Parathyroid adenoma (tissue), 2 donors: ENCODE data around the gene PLCB1.
"Not testable (repeated sequence)": the region's sequence is repeated elsewhere in the genome, so short reads cannot be mapped to it uniquely, and the experiment has no call there.

Experiments used
- H2AFZ ChIP-seq: fragments of 300-600 bp; sonication (generic); one replicate; pipeline ENCODE4 v1.7.0; 2017; ENCODE audit warnings: antibody characterized with exemption, mild to moderate bottlenecking
- H3K27ac ChIP-seq: fragments of 300-600 bp; sonication (generic); one replicate; pipeline ENCODE4 v1.7.0; 2017
- H3K27me3 ChIP-seq: fragments of 300-600 bp; sonication (generic); one replicate; pipeline ENCODE4 v1.7.0; 2017; ENCODE audit warnings: low read length; ENCODE audit not compliant: control insufficient read depth, insufficient read depth
- H3K36me3 ChIP-seq: fragments of 300-600 bp; sonication (generic); one replicate; pipeline ENCODE4 v1.7.0; 2017; ENCODE audit warnings: low read length; ENCODE audit not compliant: control insufficient read depth, insufficient read depth
- H3K4me1 ChIP-seq: fragments of 300-600 bp; sonication (generic); one replicate; pipeline ENCODE4 v1.7.0; 2017; ENCODE audit warnings: control low read depth
- H3K4me2 ChIP-seq: fragments of 300-600 bp; sonication (generic); one replicate; pipeline ENCODE4 v1.7.0; 2017; ENCODE audit warnings: low read length
- H3K4me3 ChIP-seq: fragments of 300-600 bp; sonication (generic); one replicate; pipeline ENCODE4 v1.7.0; 2017; ENCODE audit warnings: low read depth, low read length
- H3K79me2 ChIP-seq: fragments of 300-600 bp; sonication (generic); one replicate; pipeline ENCODE4 v1.7.0; 2017; ENCODE audit warnings: control low read depth
- H3K9ac ChIP-seq: fragments of 300-600 bp; sonication (generic); one replicate; pipeline ENCODE4 v1.7.0; 2017; ENCODE audit warnings: mild to moderate bottlenecking
- H3K9me3 ChIP-seq: fragments of 300-600 bp; sonication (generic); one replicate; pipeline ENCODE4 v1.7.0; 2017; ENCODE audit warnings: low read length; ENCODE audit not compliant: control insufficient read depth
- TF ChIP-seq, protein P1 (sequence below): fragments of 300-600 bp; sonication (generic); IDR thresholded peaks from one replicate; pipeline ENCODE4 v1.7.0; 2017; ENCODE audit warnings: antibody characterized with exemption, mild to moderate bottlenecking
- donor health status: primary hyperparathyroidism.

Gene PLCB1

GRCh38 chr20:8640461-8640860 is 508.4 kb downstream of the PLCB1 start:
- no peak overlapping the region for H3K27ac ChIP-seq
- H3K27me3 ChIP-seq: no peaks in the 10 kb centered on the region
- no peak overlapping the region for H2AFZ ChIP-seq
- H3K9ac ChIP-seq: no peak overlapping the region
- H3K79me2 ChIP-seq: no peaks in the 10 kb centered on the region
- H3K9me3 ChIP-seq: no peaks in the 10 kb centered on the region
- H3K4me1 ChIP-seq: peaks cover 5% of the 10 kb centered on the region
- H3K36me3 ChIP-seq: no peaks in the 10 kb centered on the region
- TF ChIP-seq, protein P1, sequence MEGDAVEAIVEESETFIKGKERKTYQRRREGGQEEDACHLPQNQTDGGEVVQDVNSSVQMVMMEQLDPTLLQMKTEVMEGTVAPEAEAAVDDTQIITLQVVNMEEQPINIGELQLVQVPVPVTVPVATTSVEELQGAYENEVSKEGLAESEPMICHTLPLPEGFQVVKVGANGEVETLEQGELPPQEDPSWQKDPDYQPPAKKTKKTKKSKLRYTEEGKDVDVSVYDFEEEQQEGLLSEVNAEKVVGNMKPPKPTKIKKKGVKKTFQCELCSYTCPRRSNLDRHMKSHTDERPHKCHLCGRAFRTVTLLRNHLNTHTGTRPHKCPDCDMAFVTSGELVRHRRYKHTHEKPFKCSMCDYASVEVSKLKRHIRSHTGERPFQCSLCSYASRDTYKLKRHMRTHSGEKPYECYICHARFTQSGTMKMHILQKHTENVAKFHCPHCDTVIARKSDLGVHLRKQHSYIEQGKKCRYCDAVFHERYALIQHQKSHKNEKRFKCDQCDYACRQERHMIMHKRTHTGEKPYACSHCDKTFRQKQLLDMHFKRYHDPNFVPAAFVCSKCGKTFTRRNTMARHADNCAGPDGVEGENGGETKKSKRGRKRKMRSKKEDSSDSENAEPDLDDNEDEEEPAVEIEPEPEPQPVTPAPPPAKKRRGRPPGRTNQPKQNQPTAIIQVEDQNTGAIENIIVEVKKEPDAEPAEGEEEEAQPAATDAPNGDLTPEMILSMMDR: no peak
- H3K4me3 ChIP-seq: no peak overlapping the region
- no peak overlapping the region for H3K4me2 ChIP-seq

- TF ChIP-seq, protein P1: no peak
- no peak overlapping the region for H2AFZ ChIP-seq
- H3K9me3 ChIP-seq: no peaks in the 10 kb centered on the region
- no peak overlapping the region for H3K4me2 ChIP-seq
- H3K4me3 ChIP-seq: no peak overlapping the region
- no peaks in the 10 kb centered on the region for H3K79me2 ChIP-seq
- H3K27me3 ChIP-seq: no peaks in the 10 kb centered on the region
- peaks cover 2% of the 10 kb centered on the region for H3K4me1 ChIP-seq
- no peak overlapping the region for H3K9ac ChIP-seq
- no peaks in the 10 kb centered on the region for H3K36me3 ChIP-seq
- H3K27ac ChIP-seq: no peak overlapping the region
Measured at GRCh38 chr20:8642247-8642646, 510.2 kb downstream of the PLCB1 start.

DNA sequence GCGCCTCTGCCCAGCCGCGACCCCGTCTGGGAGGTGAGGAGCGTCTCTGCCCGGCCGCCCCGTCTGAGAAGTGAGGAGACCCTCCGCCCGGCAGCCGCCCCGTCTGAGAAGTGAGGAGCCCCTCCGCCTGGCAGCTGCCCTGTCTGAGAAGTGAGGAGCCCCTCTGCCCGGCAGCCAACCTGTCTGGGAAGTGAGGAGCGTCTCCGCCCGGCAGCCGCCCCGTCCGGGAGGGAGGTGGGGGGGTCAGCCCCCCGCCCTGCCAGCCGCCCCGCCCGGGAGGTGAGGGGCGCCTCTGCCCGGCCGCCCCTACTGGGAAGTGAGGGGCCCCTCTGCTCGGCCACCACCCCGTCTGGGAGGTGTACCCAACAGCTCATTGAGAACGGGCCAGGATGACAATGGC is 512.4 kb downstream of the PLCB1 start:
- H3K79me2 ChIP-seq, H3K27me3 ChIP-seq, H3K27ac ChIP-seq, H3K9me3 ChIP-seq, H3K4me2 ChIP-seq, H3K36me3 ChIP-seq, H3K9ac ChIP-seq, H3K4me3 ChIP-seq, H2AFZ ChIP-seq, H3K4me1 ChIP-seq: not testable (repeated sequence)

GRCh38 chr20:8645326-8645725 is 513.3 kb downstream of the PLCB1 start:
- H3K9ac ChIP-seq: no peak overlapping the region
- H3K4me1 ChIP-seq: peaks cover 2% of the 10 kb centered on the region
- TF ChIP-seq, protein P1: no peak
- no peak overlapping the region for H3K4me2 ChIP-seq
- H3K79me2 ChIP-seq: no peaks in the 10 kb centered on the region
- no peaks in the 10 kb centered on the region for H3K36me3 ChIP-seq
- H2AFZ ChIP-seq: no peak overlapping the region
- H3K4me3 ChIP-seq: no peak overlapping the region
- no peaks in the 10 kb centered on the region for H3K9me3 ChIP-seq
- H3K27me3 ChIP-seq: no peaks in the 10 kb centered on the region
- no peak overlapping the region for H3K27ac ChIP-seq

DNA sequence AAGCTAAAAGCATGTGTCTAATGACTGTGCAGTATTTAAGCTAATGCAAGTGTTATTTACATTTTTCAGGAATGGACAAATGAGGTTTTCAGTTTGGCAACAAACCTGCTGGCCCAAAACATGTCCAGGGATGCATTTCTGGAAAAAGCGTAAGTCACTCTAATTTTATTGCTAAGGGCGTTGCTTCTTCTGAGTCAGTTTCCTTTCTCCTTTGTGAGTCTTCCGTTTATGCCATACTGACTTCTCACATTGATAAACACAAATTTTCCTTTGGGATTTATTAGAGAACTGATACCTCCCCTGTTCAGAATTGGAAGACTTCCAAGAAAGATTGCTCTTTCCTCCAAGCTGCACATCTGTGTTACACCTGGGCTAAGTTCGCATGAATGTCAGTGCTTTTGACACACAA is 514.0 kb downstream of the PLCB1 start:
- Histone ChIP-seq H2AFZ (no peak overlapping the region), H3K4me2 (no peak overlapping the region), H3K79me2 (no peaks in the 10 kb centered on the region), H3K4me1 (peaks cover 2% of the 10 kb centered on the region), H3K36me3 (no peaks in the 10 kb centered on the region), H3K9me3 (no peaks in the 10 kb centered on the region), H3K9ac (no peak overlapping the region), H3K4me3 (no peak overlapping the region), H3K27ac (no peak overlapping the region), H3K27me3 (no peaks in the 10 kb centered on the region)
- TF ChIP-seq, protein P1: no peak
